Epithelial cell of proximal tubule (primary cell): Measurements from ENCODE around the gene INO80E. TPM values are rescaled to one million over a fixed set of nuclear protein-coding genes. Genes with fewer than 3 reads are reported as not detected.
A peak's percentile ranks its signal among the peaks of the same experiment; 100 is the strongest.

Experiments used
- DNase-seq: peaks from one replicate; pipeline ENCODE4 v3.0.0-alpha.2; 2011; ENCODE audit warnings: low read depth
- H3K4me3 ChIP-seq: 2 replicates; pipeline ENCODE4 v1.5.1; 2011; ENCODE audit warnings: low read depth, mild to moderate bottlenecking, low read length
- total RNA-seq: library from RNA; depleted of rRNA; stranded (reverse); fragments of >200 nt; gene quantifications from 2 replicates; pipeline ENCODE4 v1.2.3, GENCODE V29; 2015
- TF ChIP-seq, protein P1 (sequence below): conservative IDR thresholded peaks from 2 replicates; pipeline ENCODE4 v1.5.1; 2012; ENCODE audit warnings: low read depth, mild to moderate bottlenecking, low read length

Gene INO80E
- total RNA-seq, 1 donor from 2014 or later, result 86.9 TPM

DNA sequence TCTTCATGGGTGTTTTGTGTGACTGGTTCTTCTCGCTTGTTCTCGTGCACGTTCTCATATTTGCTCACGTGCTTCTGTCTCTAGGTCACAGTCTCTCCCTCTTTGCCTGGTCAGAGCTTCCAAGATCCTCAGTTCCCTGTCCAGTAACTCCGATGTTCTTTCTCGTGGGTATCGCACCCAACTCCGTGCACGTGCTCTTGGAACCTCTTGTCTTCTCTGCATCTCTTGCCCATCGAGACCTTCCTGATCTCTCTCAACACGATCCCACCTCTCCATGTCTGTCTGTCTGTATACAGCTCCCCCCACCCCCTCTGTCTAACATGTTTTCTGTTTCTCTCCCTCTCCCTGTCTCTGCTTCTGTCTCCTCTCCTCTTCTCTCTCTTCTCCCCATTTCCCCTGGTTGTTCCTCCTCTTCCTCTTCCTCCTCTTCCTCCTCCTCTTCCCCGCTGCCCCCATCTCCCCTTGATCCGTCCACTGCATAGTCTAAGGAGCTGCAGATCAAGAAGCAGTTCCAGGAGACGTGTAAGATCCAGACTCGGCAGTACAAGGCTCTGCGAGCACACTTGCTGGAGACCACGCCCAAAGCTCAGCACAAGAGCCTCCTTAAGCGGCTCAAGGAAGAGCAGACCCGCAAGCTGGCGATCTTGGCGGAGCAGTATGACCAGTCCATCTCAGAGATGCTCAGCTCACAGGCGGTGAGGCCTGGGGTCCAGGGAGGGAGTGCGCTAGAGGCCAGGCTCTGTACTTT, 6.8 kb upstream of the INO80E start:
- TF ChIP-seq, protein P1, sequence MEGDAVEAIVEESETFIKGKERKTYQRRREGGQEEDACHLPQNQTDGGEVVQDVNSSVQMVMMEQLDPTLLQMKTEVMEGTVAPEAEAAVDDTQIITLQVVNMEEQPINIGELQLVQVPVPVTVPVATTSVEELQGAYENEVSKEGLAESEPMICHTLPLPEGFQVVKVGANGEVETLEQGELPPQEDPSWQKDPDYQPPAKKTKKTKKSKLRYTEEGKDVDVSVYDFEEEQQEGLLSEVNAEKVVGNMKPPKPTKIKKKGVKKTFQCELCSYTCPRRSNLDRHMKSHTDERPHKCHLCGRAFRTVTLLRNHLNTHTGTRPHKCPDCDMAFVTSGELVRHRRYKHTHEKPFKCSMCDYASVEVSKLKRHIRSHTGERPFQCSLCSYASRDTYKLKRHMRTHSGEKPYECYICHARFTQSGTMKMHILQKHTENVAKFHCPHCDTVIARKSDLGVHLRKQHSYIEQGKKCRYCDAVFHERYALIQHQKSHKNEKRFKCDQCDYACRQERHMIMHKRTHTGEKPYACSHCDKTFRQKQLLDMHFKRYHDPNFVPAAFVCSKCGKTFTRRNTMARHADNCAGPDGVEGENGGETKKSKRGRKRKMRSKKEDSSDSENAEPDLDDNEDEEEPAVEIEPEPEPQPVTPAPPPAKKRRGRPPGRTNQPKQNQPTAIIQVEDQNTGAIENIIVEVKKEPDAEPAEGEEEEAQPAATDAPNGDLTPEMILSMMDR, result no peak
- DNase-seq, result no peak
- no peak overlapping the region for H3K4me3 ChIP-seq

DNA sequence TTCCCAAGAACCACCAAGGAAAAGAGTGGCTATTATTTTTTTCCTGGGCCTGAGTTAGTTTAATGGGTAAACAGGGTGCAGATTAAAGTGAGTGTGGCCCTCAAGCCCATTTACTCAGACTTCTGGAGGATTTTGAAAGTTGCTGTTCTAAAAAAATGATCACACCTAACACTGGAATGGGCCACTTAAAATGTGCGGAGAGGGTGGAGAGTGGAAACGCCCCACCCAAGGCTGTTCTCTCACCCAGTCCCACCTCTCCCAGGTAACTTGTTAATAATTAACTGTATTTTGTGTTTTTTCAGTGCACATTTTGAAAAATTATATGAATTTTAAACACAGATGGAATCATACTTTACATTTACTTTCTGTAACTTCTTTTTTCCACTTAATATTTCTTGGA, 6.0 kb upstream of the INO80E start:
- TF ChIP-seq, protein P1, result no peak
- no peak overlapping the region for H3K4me3 ChIP-seq
- DNase-seq, result no peak

DNA sequence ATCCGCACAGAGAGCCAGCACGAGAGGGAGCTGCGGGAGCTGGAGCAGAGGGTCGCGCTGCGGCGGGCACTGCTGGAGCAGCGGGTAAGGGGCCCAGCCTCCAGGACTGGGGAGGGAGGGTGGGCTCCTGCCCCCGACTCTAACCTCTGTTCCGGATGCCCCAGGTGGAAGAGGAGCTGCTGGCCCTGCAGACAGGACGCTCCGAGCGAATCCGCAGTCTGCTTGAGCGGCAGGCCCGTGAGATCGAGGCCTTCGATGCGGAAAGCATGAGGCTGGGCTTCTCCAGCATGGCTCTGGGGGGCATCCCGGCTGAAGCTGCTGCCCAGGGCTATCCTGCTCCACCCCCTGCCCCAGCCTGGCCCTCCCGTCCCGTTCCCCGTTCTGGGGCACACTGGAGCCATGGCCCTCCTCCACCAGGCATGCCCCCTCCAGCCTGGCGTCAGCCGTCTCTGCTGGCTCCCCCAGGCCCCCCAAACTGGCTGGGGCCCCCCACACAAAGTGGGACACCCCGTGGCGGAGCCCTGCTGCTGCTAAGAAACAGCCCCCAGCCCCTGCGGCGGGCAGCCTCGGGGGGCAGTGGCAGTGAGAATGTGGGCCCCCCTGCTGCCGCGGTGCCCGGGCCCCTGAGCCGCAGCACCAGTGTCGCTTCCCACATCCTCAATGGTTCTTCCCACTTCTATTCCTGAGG, 5.0 kb upstream of the INO80E start:
- no peak overlapping the region for H3K4me3 ChIP-seq
- TF ChIP-seq, protein P1, result no peak
- no peak for DNase-seq

DNA sequence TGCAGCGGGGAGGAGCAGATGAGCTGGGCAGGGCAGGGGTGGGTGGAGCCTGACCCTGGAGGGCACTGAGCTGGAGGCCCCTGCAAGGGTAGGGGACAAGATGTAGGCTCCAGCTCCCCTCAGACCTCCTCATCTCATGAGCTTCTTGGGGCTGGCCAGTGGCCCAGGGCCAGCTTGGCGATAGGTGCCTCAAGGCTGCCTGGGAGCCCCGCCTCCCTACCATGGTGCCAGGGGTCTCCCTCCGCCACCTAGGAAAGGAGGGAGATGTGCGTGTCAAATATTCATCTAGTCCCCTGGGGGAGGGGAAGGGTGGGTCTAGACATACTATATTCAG, 4.5 kb upstream of the INO80E start:
- TF ChIP-seq, protein P1, result no peak
- no peak overlapping the region for H3K4me3 ChIP-seq
- no peak for DNase-seq

DNA sequence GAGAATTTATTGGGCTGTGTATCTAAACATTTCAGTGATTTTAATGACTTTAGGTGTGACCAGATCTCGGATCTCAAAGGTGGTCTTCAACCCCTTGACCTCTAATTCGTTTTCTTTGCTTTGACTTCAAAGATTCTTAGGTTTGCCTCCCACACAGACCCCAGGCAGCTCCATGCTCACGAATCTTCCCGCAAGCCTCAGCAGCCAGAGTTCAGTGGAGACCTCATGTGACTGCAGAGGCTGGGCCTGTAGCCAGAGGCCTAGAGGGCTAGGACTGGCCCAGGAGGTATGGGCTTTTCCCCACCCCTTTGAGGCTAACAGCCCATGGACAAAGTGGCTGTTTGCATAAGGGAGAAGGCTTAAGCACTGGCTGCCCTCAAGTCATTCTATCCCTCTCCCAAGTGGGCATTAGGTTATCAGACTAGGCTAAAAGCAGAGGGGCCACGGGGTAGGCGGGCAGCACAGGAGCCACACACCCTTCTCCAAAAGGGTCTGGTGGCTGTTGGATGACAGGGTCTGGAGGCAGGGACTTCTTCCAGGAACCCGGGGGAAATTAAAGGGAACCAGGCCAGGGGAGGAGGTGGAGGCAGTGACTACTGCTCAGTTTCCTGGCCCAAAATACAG, 3.6 kb upstream of the INO80E start:
- no peak overlapping the region for H3K4me3 ChIP-seq
- TF ChIP-seq, protein P1, result no peak
- peak; percentile 18 for DNase-seq

DNA sequence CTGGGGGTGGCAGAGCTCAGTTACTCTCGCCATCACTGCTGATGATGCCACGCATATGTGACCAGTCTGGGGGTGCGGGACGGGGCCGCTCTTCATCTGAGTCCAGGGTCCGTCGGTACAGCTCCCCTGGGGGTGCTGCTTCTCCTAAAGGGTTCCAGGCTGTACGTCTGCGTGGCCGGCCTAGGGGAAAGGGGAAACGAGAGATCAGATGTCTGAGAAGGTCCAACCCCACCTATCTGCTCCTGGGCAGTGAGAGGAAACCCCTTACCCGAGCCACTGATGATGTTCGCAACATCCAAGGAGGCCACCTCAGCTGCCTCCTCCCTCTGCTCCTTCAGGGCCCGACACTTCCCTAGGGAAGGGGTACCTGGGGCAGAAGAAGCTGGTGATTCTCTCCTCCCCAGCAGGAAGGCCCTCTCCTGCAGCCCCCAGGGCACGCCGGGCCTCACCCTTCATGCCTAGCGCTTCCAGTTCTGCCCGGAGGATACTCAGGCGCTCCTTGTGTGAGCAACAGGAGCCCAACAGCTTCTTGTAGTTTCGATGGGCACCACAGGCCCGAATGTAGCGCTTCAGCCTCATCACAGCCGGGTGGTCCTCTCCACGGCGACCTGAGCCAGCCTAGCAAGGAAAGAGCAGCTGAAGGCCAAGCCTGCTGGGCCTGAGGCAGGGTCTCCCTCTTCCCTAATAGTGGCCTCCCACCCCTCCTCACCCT, 2.7 kb upstream of the INO80E start:
- no peak overlapping the region for H3K4me3 ChIP-seq
- no peak for DNase-seq
- TF ChIP-seq, protein P1, result no peak
